Neural progenitor cell (in vitro differentiated cells): ENCODE results near the gene SSBP3.

Source experiments
- CTCF ChIP-seq: fragments of 200-600 bp; sonication (generic); IDR thresholded peaks from 2 replicates; pipeline ENCODE4 v1.5.1; 2017; ENCODE audit warnings: antibody characterized with exemption, mild to moderate bottlenecking
- EZH2 ChIP-seq: fragments of 200-600 bp; sonication (generic); IDR thresholded peaks from 2 replicates; pipeline ENCODE4 v1.6.1; 2017; ENCODE audit warnings: antibody characterized with exemption, mild to moderate bottlenecking, moderate library complexity
- EZH2phosphoT487 ChIP-seq: fragments of 200-600 bp; sonication (generic); IDR thresholded peaks from 2 replicates; pipeline ENCODE4 v1.6.1; 2017; ENCODE audit warnings: antibody characterized with exemption

- TF ChIP-seq CTCF (no peak), EZH2 (no peak), EZH2phosphoT487 (no peak)
Measured at GRCh38 chr1:54395281-54395934, 10.8 kb downstream of the SSBP3 start.
